Measurements from ENCODE around the gene CKS1B. TPM values are rescaled to one million over a fixed set of nuclear protein-coding genes. Genes with fewer than 3 reads are reported as not detected.

The CKS1B gene
- total RNA-seq, 4 donors from 2014 or later: 34.9 to 72.8 (median 55.3) TPM

DNA sequence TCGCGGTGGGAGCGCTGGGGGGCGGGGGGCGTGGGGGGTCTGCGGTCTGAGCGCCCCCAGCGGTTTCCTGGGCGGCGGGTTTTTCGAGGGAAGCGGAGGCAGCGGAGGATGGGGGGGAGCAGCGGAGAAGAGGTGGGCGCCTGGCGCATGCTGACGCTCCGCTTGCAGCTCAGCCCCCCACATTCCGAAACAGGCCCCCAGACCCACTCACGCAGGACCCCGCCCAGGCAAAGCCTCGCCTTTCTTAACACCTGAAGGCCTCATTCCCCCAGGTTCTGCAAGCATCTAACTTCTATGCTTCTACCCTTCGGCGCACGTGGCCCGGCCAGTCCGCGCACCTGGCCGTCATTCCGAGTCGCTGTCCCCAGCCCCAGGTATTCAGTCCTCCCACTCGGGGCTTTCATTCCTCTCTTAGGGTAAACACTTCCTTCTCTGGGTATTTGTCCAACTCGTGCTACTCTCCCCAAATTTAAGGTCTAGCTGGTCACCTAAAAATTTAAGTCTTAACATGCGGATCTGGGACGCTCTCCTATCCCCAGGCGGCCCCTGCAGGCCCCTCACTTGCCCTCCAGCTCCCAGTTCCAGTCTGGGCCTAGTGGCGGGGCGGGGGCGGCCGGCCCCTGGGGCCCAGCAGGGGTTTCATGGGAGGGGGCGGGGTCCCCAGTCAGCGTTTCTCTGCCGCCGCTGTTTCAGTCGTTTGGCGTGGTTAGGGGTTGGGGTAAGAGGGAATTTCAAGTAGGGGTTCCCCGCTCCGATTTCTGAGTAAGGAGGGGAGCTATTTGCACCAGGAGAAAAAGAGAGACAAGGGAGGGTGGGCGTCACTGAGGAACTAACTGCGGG, 25.3 kb downstream of the CKS1B start:
- 0 to 5% methylated on average over 14 to 28 of the region's 50 CpGs for WGBS, 2 donors
- Histone ChIP-seq H3K27me3 (no peaks in the 10 kb centered on the region), H3K36me3 (no peaks in the 10 kb centered on the region), H3K4me3 (peak overlapping the region; percentile 77 to 96 (median 86)), H3K9me3 (no peaks in the 10 kb centered on the region), H3K27ac (peak overlapping the region; percentile 97 to 99 (median 98)), H3K4me1 (peaks cover 24 to 50% (median 33%) of the 10 kb centered on the region in 3 donors)
- intact Hi-C loops (cut with DNase I): loop anchor here (5.0 kb wide), 1 partner anchor 37 kb away; the partner anchor contains the start of gene PYGO2
- no peak for DNase-seq
- TF ChIP-seq POLR2A (IDR thresholded peaks at IDR 0.05): no peak
- TF ChIP-seq, protein P1, sequence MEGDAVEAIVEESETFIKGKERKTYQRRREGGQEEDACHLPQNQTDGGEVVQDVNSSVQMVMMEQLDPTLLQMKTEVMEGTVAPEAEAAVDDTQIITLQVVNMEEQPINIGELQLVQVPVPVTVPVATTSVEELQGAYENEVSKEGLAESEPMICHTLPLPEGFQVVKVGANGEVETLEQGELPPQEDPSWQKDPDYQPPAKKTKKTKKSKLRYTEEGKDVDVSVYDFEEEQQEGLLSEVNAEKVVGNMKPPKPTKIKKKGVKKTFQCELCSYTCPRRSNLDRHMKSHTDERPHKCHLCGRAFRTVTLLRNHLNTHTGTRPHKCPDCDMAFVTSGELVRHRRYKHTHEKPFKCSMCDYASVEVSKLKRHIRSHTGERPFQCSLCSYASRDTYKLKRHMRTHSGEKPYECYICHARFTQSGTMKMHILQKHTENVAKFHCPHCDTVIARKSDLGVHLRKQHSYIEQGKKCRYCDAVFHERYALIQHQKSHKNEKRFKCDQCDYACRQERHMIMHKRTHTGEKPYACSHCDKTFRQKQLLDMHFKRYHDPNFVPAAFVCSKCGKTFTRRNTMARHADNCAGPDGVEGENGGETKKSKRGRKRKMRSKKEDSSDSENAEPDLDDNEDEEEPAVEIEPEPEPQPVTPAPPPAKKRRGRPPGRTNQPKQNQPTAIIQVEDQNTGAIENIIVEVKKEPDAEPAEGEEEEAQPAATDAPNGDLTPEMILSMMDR (IDR thresholded peaks at IDR 0.05): no peak

- H3K36me3 ChIP-seq: no peaks in the 10 kb centered on the region
- TF ChIP-seq, protein P1 (IDR thresholded peaks at IDR 0.05): no peak
- TF ChIP-seq POLR2A (IDR thresholded peaks at IDR 0.05): no peak
- H3K4me1 ChIP-seq: peaks cover 28 to 54% (median 38%) of the 10 kb centered on the region in 3 donors
- DNase-seq: no peak
- intact Hi-C loops (cut with DNase I): no loop called here
- peak overlapping the region; percentile 97 to 99 (median 98) for H3K27ac ChIP-seq
- no peaks in the 10 kb centered on the region for H3K27me3 ChIP-seq
- no peaks in the 10 kb centered on the region for H3K9me3 ChIP-seq
- peak overlapping the region; percentile 77 to 96 (median 86) for H3K4me3 ChIP-seq
- 0% methylated on average over 4 to 6 of the region's 13 CpGs for WGBS, 2 donors
These were observed 25.9 kb downstream of the CKS1B start for GRCh38 chr1:155000411-155000725.

DNA sequence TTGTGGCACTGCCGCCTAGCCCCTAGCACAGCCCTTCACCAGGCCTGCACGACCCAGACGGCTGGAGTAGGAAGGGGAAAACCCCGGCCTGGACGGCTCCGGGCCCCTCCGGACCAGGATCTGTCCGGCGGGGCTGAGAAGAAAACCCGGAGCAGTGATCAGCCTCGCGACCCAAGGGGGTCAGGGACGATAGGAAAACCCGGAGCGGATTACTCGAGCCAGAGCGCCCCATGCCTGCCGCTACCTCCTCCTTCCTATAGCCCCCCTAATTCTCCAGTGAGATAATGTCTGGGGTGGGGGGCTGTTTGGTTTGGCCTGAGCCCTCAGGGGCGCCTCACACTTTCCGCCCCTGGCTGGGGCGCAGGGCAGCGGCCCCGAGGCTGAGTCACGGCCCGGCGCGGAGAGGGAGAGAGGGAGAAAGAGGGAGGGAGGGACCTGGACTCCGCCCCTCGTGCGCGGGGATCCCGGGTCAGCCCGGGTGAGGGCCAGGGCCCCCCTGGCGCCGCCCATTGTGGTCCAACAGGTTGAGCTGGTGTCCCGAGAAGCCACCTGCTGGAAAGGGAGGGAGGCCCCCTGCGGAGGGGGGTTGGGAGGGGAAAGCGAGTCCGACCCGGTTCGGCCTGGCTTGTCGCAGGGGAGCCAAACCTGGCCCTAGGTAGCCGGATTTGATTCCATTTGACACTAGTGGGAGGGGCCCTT, 26.4 kb downstream of the CKS1B start:
- Histone ChIP-seq H3K27ac (peak overlapping the region; percentile 97 to 99 (median 98)), H3K4me3 (peak overlapping the region; percentile 77 to 96 (median 86)), H3K36me3 (peaks cover 0 to 1% (median 0%) of the 10 kb centered on the region in 3 donors), H3K9me3 (no peaks in the 10 kb centered on the region), H3K27me3 (no peaks in the 10 kb centered on the region), H3K4me1 (peaks cover 33 to 54% (median 43%) of the 10 kb centered on the region in 3 donors)
- intact Hi-C loops (cut with DNase I): no loop called here
- no peak for DNase-seq
- WGBS, 2 donors: 0% methylated on average over 7 to 21 of the region's 43 CpGs
- TF ChIP-seq, protein P1 (IDR thresholded peaks at IDR 0.05): peak in 4 of 6 experiments; percentile 17 to 45 (median 24)
- TF ChIP-seq POLR2A (IDR thresholded peaks at IDR 0.05): peak in 3 of 4 donors; percentile 44 to 88 (median 77)

DNA sequence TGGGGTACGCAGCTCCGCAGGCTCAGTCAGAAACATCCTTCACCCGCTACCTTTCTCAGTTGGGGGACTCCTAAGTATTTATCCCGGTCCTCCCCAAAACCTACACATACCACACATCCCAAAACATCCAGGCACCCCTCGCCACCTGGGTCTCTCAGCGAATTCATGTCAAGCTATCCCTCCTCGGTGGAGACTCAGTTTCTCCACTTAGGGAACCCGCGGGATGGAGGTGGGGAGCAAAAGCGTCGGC, 26.9 kb downstream of the CKS1B start:
- Histone ChIP-seq H3K4me3 (peak overlapping the region; percentile 77 to 96 (median 86)), H3K36me3 (peaks cover 0 to 6% (median 0%) of the 10 kb centered on the region in 3 donors), H3K27me3 (no peaks in the 10 kb centered on the region), H3K9me3 (no peaks in the 10 kb centered on the region), H3K4me1 (peaks cover 38 to 56% (median 48%) of the 10 kb centered on the region in 3 donors), H3K27ac (peak overlapping the region; percentile 97 to 99 (median 98))
- DNase-seq: no peak
- TF ChIP-seq, protein P1 (IDR thresholded peaks at IDR 0.05): no peak
- no peak for TF ChIP-seq POLR2A (IDR thresholded peaks at IDR 0.05)
- WGBS, 2 donors: 0% methylated on average over 4 to 6 of the region's 11 CpGs
- intact Hi-C loops (cut with DNase I): no loop called here
